Retina (tissue), 1 donor: ENCODE data around the gene COL4A3.
A peak's percentile ranks its signal among the peaks of the same experiment; 100 is the strongest.
"Not testable (repeated sequence)": the region's sequence is repeated elsewhere in the genome, so short reads cannot be mapped to it uniquely, and the experiment has no call there.

Source experiments
- DNase-seq: peaks from one replicate; pipeline ENCODE4 v3.0.0-alpha.2; 2016

Gene COL4A3

DNA sequence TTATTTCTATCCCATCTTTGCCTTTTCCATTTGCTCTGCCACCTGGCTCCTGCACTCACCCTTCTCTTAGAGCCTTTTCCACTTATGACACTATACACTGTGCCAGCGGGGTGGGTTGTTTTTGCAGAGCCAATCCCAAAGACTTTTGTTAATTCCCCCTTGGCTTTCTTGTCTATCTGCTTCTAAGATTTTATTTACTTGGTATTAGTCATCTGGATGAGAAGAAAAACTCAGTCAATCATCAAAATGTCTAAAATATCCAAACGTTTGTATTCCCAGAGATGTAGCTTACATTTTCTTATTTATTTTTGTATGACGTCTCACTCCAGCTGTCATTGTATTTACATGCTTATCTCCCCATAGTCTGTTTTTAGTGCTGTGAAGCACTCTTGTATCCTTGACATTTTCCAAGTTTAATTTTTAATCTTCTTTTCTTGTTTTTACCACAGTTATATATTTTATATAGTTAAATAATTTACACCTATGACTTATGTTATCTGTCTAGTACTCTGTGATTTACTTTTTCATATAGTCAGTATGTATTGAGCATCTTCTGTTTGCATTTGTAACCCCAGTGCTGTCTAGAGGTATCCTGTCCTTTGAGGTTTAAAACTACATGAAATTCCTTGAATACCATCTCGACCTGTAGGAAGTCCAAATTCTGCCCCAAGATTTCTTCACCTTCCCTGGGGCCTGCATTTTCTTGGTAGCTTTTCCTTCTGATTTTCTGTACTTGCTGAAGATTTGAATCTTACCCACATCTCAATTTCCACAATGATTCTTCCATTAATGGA lies 55.1 kb downstream of the COL4A3 start:
- DNase-seq: no peak

- no peak for DNase-seq
Measured at GRCh38 chr2:227221120-227221519, 56.7 kb downstream of the COL4A3 start.

DNA sequence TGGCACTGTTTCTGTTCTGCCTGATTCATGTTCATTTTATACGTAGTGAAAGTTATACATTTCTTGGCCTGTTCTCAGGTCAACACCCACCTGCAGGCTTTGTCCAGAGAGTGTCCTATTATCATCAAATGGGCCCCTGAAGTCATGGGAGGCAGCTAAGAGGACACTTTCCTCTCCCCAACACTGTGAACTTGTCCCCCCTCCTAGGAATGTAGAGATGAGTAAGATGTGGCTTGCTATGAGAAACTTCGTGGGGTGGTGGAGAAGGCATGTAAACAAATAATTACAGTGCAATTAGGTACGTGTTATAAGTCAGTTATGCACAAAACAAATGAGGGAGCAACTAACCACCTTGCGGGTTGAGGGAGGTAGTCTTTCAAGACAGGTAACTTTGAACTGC lies 57.9 kb downstream of the COL4A3 start:
- no peak for DNase-seq

DNA sequence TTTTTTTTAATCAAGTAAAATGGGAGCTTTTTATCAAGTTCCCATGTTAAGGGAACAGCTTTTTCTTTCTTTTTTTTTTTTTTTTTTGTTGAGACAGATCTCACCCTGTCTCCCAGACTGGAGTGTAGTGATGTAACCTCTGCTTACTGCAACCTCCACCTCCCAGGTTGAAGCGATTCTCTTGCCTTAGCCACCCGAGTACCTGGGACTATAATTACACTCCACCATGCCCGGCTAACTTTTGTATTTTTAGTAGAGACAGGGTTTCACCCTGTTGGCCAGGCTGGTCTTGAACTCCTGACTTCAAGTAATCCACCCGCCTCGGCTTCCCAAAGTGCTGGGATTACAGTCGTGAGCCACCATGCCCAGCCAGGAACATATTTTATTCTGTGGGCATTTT lies 61.2 kb downstream of the COL4A3 start:
- DNase-seq: not testable (repeated sequence)

DNA sequence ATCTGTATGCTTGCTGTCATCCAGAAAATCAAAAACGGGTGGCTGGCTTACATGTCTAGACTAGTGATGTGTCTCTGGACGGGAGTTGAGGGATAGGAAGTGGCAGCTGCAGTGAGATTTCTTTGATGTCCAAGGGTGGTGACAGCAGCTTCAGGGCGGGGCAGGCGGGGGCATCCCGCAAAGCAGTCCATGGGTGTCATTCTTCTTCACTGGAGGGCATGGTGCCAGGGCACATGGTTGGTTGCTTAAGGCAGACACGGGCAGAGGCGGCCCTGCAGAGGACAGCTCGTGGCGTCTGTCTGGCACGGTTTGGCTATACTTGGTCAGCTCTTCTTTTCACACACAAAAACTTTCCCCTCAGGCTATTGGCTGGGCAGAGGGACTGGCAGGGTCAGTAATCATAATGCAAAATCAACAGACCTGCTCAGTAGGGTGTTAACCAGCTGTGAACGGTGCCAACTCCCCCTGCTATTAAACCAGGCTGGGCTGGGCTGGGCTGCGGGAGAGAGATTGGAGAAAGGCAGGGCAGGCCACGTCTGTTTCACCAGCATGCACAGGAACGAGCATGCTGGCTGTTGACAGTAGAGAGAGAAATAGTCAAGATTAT lies 63.7 kb downstream of the COL4A3 start:
- peak; percentile 21 for DNase-seq

- no peak for DNase-seq
Measured at GRCh38 chr2:227230151-227230550, 65.7 kb downstream of the COL4A3 start.

DNA sequence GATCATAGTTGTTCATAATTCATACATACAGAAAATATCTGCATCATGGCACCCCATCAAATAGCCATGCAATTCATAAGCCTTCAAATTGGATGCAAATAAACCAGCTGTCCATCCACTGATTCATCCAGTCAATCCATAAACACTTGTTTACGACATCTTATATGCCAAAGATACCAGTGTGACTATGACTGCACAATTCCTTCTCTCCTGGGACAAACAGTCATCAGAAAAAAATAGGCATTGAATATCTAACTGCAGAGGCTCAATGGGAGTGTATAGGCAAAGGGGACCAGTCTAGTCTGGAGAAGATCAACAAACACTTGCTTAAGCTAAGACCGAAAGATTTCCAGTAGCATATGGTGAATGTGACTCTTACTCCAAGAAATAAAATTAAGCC lies 70.0 kb downstream of the COL4A3 start:
- DNase-seq: no peak

- no peak for DNase-seq
Measured at GRCh38 chr2:227237786-227238185, 73.4 kb downstream of the COL4A3 start.

DNA sequence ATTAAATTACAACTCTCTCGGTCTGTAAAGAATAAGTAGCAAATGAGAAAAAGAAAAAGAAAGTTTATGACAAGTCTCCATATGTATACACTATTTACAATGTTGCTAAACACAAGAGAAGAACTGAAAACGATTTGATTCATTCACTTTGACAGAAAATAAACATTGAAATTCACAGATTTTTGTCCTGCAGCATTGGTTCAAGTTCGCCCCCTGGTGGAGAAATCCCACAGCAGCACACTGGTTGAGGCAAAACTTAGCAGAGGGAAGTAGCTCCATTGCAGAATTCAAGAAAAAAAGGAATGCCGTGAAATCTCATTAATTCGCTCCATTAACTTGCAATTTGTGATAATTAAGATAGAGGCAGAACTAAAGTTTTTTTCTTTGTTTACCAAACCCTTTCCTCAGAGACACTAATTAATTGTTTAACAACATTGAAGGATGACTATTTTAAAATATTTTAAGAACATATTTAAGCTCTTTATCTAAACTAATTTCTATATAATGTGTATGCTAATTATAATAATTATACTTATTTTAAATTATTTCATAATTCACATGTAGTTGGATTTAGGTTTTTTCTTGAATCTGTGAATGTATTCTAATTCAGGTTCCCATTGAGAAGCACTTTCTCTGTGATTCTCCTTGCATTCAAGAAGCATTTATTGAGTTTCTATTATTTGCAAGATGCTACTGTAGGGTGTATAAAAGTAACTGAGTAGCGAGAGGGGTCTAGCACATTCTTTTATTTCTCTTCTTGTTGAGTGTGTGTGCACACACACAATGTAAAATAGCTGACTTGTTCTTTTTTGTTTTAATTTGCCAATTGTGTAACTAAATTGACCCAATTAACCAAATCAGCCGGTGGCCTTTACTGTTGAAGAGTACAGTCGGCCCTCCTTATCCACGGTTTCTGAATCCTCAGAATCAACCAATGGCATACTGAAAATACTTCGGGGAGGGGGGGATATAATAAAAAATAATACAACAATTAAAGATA lies 74.1 kb downstream of the COL4A3 start:
- peak; percentile 60 for DNase-seq

DNA sequence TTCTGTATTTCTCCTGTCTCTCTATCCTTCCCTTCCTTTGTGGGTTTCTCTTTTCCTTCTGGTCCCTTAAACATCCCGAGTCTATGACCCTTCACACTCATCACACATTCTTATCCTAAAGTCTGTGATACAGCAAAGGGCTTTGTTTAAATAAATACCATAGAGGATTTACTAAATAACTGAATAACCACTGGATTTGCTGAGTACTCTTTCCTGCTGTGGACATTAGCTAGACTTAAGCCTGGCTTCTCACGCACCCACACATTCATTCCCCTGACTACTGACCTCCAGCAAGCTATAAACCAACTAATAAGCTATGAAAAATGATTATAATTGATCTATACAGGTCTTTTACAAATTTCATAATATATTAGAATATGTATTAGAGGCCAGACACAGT lies 76.6 kb downstream of the COL4A3 start:
- DNase-seq: no peak

DNA sequence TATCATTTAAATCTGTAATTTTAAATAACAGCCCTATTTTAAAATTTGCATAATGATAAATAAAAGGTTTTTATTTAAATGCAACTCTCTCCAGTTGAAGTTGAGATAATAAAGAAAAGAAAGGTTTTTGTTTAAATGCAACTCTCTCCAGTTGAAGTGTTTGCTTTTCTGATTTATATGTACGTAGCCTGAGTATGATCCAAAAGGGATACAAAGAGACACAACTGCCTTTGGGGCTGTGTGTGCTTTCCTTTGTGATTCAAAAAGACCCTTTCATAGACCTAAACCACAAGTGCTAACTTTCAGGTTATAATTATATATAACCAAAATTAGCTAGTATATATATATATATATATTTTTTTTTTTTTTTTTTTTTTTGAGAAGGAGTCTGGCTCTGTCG lies 84.5 kb downstream of the COL4A3 start:
- no peak for DNase-seq

DNA sequence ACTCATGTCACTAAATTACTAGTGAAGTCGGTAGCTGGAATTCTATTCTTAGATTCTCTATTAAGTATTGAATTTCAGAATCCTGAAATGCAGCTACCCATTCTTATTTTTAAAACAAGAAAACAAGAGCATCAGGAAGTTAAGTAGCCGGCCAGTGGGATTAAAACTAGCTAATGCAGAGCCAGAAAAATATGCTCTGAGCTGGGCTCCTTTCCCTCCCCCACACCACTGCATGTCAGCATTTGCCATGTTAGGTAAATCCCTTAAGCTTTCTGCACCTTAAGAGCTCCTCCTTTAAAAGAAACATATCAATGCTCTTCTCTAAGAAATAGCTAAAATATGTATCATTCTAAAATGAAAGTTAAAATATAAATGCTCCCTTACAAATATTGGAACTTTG lies 88.4 kb downstream of the COL4A3 start:
- DNase-seq: no peak

GRCh38 chr2:227256605-227257004 lies 92.2 kb downstream of the COL4A3 start:
- no peak for DNase-seq

DNA sequence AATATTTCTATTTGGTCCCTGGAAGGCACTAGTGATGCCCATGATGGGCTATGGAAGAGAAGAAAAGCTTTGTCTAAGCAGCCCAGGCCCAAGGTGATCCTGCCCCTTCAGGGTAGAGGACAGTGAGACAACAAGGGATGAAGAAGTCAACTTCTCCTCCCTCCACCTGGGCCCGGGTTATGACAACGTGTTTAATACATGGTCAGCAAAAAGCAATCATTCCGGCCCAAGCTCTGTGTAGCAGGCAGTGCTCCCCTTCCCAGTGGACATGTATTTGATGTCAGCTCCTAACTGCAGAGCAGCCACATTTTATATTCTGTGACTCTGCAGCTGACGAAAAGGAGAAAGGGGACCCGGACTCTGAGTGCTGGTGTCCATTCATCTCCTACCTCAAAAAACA lies 93.4 kb downstream of the COL4A3 start:
- no peak for DNase-seq

GRCh38 chr2:227260041-227260440 lies 95.6 kb downstream of the COL4A3 start:
- DNase-seq: no peak

- no peak for DNase-seq
Measured at GRCh38 chr2:227267410-227268115, 103.1 kb downstream of the COL4A3 start.

DNA sequence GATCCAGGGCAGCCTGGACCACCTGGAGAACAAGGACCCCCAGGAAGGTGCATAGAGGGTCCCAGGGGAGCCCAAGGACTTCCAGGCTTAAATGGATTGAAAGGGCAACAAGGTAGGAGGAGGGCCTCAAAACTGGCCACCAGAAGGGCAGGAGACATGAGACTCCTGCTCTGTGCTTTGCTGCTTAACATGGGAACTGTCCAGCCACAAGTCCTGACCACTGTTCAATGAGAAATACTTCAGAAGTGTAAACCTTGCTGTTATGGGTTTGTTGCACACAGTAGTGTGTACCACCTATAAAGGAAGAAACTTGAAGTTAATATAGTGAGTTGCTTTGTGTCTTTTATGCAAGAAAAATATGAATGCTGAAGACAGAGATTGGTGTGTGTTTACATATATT lies 116.5 kb downstream of the COL4A3 start:
- no peak for DNase-seq

DNA sequence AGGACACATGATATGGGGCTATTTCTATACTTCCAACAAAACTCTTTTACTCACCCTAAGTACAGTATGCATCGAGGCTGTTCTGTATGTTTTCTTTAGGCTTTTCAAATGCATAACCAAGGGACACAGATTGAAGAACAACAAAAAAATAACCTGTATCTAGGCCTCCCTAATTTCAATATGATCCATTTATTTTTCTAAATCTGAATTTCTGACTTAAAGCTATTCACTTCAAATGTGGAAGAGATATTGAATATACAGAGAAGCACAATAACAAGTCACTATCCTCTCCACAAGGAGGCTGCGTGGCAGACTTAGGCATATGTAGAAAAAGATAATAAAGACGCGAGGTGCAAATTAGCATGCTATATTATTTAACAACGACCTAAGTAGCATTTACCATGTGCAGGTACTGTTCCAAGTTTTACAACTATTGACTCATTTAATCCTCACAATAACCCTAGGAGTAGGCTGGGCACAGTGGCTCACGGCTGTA lies 121.4 kb downstream of the COL4A3 start:
- DNase-seq: no peak

- no peak for DNase-seq
Measured at GRCh38 chr2:227287771-227288170, 123.3 kb downstream of the COL4A3 start.

GRCh38 chr2:227292314-227292713 lies 127.9 kb downstream of the COL4A3 start:
- no peak for DNase-seq

DNA sequence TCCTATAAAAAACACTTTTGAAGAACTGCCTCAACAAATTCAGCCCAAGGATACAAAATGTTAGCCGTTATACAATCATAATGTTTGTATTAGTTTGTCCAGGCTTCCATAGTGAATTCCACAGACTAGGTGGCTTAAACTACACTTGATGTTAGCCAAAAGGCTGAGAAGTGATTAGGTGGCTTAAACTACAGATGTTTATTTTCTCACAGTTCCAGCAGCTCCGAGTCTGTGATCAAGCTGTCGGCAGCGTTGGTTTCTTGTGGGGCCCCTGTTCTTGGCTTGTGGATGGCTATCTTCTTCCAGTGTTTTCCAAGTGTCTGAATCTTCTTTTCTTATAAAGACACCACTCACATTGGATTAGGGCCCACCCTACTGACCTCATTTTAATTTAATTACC lies 129.1 kb downstream of the COL4A3 start:
- DNase-seq: no peak

GRCh38 chr2:227295806-227296205 lies 131.4 kb downstream of the COL4A3 start:
- DNase-seq: no peak
